ENCODE results near the gene NOL4L. TPM values are rescaled to one million over a fixed set of nuclear protein-coding genes. Genes with fewer than 3 reads are reported as not detected.
A peak's percentile ranks its signal among the peaks of the same experiment; 100 is the strongest.

NOL4L gene
- total and polyA plus RNA-seq, 11 donors = 2.6 to 15.0 (median 6.7) TPM

DNA sequence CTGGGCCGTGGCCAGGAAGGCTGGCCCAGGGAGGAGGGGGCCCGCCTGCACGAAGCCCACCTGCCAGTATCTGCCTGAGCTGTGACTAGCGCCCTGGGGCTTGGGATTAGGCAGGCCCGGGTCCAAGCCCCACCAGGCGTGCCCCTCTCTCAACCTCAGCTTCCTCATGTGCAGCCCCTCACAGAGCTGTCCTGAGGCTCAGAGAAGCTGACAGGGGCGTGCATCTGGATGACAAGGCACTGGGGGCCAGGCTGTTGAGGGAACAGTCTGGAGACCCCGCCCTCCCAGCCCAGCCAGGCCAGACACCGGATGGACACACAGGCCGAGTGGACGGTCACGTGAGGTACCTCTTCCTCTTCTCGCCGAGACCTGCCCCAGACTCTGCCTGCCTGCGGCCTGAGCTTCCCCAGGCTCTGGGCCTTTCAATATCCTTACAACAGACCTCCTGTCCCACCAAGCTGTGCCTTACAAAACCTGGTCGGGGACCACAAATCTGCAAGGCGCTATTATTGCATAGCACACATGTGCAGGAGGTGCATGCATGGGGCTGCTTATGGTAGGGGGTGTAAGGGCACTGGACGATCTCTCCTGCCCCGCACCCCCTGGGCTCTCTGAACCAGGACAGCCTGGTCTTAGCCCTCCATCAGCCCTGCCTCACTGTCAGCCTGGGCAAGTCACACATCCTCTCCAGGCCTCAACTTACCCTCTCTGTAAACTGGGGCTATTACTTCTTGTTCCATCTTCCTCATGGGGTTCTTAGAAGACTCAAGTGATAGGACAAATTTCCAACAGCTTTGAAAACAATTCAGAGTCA is 20.0 kb downstream of the NOL4L start:
- 61 to 67% (median 63%) methylated on average over 15 to 19 of the region's 19 CpGs for WGBS, 4 donors
- DNase-seq (peak; percentile 55 to 82 (median 62)), ATAC-seq (peak in 3 of 4 donors; percentile 53 to 62 (median 55))
- Histone ChIP-seq H3K27ac (peak overlapping the region in 1 of 12 donors; percentile 62), H3K4me1 (peaks cover 0 to 41% (median 0%) of the 10 kb centered on the region in 12 donors), H3K4me3 (no peak overlapping the region), H3K27me3 (no peaks in the 10 kb centered on the region), H3K36me3 (no peaks in the 10 kb centered on the region), H3K9me3 (no peaks in the 10 kb centered on the region)
- no peak for TF ChIP-seq CTCF (IDR thresholded peaks at IDR 0.05)
- no peak for TF ChIP-seq POLR2A (IDR thresholded peaks at IDR 0.05)
- intact Hi-C loops (cut with DNase I) = no loop called here

DNA sequence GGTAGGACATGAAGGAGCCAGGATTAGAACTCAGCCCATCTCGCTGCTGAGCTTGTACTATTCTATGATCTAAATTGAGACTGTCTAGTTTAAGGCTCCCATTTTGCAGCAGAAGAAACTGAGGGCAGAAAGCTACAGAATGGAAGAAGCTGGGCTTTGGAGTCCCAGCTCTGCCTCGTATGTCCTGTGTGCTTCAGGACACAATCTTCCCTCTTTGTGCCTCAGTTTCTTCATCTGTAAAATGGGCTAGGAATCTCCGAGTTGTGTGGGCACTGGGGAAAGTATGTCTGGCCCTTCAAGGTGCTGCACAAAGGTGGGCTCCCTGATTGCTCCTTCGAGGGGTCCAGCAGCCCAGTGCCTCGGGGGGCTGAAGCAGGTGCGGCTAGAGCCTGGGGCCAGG is 20.7 kb downstream of the NOL4L start:
- WGBS, 4 donors = 82 to 95% (median 91%) methylated on average over 5 to 6 of the region's 6 CpGs
- Histone ChIP-seq H3K27me3 (no peaks in the 10 kb centered on the region), H3K27ac (no peak overlapping the region), H3K4me3 (no peak overlapping the region), H3K4me1 (peaks cover 0 to 38% (median 0%) of the 10 kb centered on the region in 12 donors), H3K9me3 (no peaks in the 10 kb centered on the region), H3K36me3 (no peaks in the 10 kb centered on the region)
- intact Hi-C loops (cut with DNase I) = no loop called here
- no peak for TF ChIP-seq CTCF (IDR thresholded peaks at IDR 0.05)
- no peak for TF ChIP-seq POLR2A (IDR thresholded peaks at IDR 0.05)
- ATAC-seq = no peak
- no peak for DNase-seq

DNA sequence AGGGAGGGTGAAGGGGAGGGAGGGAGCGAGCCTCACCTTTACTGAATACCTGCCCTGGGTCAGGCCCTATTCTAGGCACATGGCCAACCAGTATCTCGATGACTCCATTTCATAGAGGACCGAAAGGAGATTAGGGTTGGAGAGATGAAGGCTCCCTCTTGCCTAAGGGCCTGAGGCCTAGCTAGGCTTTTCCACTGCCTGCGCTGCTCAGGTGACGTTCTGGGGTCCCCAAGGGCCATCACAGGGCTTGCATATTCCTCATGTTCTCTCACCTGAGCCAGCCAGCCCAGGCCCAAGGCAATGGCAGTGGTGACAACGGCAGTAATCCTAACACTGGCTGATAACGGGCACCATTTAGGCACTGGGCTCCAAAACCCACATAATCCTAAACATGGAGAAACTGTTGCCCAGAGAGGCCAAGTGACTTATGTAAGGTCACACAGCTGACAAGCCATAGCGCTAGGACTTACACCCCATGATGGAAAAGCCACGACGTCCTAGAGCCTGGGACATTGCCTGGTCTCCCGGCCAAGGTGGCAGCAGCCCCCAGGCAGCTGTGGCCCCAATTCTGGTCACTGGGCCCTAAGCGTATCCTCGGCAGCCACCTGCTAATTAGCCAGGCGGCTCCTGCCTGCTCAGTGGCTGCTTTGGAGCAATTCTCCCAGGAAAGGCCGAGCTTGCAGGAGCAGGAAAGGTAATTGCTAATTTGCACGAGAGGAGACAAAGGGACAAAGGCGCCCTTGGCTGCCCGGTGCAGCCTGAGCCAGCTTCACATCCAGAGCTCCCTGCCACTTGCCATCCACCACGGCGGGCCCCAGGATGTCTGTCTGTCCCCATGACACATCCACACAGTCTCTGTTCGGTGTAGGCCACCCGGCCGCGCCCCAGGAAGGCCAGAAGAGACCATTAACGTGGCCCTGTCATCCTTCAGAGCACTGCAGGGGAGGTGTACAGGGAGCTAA is 21.5 kb downstream of the NOL4L start:
- TF ChIP-seq POLR2A (IDR thresholded peaks at IDR 0.05) (no peak), CTCF (IDR thresholded peaks at IDR 0.05) (no peak)
- H3K4me1 ChIP-seq = peaks cover 0 to 38% (median 0%) of the 10 kb centered on the region in 12 donors
- no peak overlapping the region for H3K4me3 ChIP-seq
- intact Hi-C loops (cut with DNase I) = no loop called here
- H3K9me3 ChIP-seq = no peaks in the 10 kb centered on the region
- WGBS, 4 donors = 86 to 92% (median 89%) methylated on average over 25 of the region's 25 CpGs
- ATAC-seq (no peak), DNase-seq (no peak)
- H3K27me3 ChIP-seq = no peaks in the 10 kb centered on the region
- no peak overlapping the region for H3K27ac ChIP-seq
- H3K36me3 ChIP-seq = no peaks in the 10 kb centered on the region

GRCh38 chr20:32562495-32562911 is 22.6 kb downstream of the NOL4L start:
- Histone ChIP-seq H3K36me3 (no peaks in the 10 kb centered on the region), H3K9me3 (no peaks in the 10 kb centered on the region), H3K4me1 (peaks cover 0 to 36% (median 0%) of the 10 kb centered on the region in 12 donors), H3K4me3 (no peak overlapping the region), H3K27ac (no peak overlapping the region), H3K27me3 (no peaks in the 10 kb centered on the region)
- no peak for TF ChIP-seq CTCF (IDR thresholded peaks at IDR 0.05)
- TF ChIP-seq POLR2A (IDR thresholded peaks at IDR 0.05) = no peak
- no peak for DNase-seq
- WGBS, 4 donors = 20 to 36% (median 34%) methylated on average over 5 of the region's 5 CpGs
- ATAC-seq = no peak
- intact Hi-C loops (cut with DNase I) = no loop called here
